ENCODE data around the gene DESI2. TPM values are rescaled to one million over a fixed set of nuclear protein-coding genes. Genes with fewer than 3 reads are reported as not detected.
"Not testable (repeated sequence)": the region's sequence is repeated elsewhere in the genome, so short reads cannot be mapped to it uniquely, and the experiment has no call there.

Gene DESI2
- total and polyA plus RNA-seq, 2 donors (not counting 1 experiment from before 2014, with no cell fraction given): 40.2 to 47.2 TPM

DNA sequence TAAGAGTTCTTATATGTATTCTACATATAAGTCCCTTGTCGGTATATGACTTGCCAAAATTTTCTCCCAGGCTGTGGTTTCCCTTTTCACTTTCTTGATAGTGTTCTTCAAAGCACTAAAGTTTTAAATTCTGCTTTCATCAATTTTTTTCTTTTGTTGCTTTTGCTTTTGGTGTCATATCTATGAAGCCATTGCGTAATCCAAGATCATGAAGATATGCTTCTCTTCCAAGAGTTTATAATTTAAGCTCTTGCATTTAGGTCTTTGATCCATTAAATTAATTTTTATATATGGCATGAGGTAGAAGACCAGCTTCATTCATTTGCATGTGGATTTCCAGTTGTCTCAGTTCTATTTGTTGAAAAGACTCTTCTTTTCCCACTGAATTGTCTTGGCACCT, 22.2 kb downstream of the DESI2 start:
- peak in 1 of 2 donors; percentile 19 for DNase-seq (ENCODE audit: low read depth in 2 of 2)
- Histone ChIP-seq H3K27ac (ENCODE audit: insufficient read depth, low read length) (no peak overlapping the region), H3K9me3 (ENCODE audit: control insufficient read depth, insufficient read depth, low read depth, low read length) (no peaks in the 10 kb centered on the region)

DNA sequence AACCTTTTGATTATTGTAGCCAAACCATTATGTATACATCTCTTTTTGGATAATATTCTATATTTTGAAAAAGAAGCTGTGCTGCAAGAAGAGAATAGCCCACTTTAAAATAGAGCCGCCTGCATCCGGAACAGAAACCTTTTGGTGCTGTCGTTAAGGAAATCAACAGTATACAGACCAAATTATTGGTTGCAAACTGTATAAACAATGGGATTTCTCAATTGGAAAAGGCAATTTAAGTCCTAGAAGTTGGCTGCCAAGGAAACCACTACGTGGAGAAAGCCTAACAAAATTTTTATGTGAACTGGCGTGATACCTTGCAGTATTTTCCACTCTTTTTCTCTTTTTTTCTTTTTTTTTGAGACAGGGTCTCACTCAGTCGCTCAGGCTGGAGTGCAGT, 25.8 kb downstream of the DESI2 start:
- H3K4me3 ChIP-seq (replicated peaks in 1 of 4; ENCODE audit: control extremely low read depth in 1 of 4, insufficient read depth in 1 of 4, low read depth in 3 of 4, low read length in 4 of 4): peak overlapping the region in 1 of 4 experiments; percentile 8
- no peak overlapping the region for H3K27ac ChIP-seq (ENCODE audit: insufficient read depth, low read length)
- no peak overlapping the region for H2AFZ ChIP-seq (ENCODE audit: low read length)
- peaks cover 2% of the 10 kb centered on the region for H3K79me2 ChIP-seq (ENCODE audit: control insufficient read depth, insufficient read depth, low read length)
- no peaks in the 10 kb centered on the region for H3K4me1 ChIP-seq (ENCODE audit: control insufficient read depth, extremely low read depth, insufficient read depth, low read length)
- no peaks in the 10 kb centered on the region for H3K9me3 ChIP-seq (ENCODE audit: control insufficient read depth, insufficient read depth, low read depth, low read length)
- no peaks in the 10 kb centered on the region for H3K27me3 ChIP-seq (ENCODE audit: control insufficient read depth, insufficient read depth, low read length)
- no peaks in the 10 kb centered on the region for H3K36me3 ChIP-seq (ENCODE audit: control insufficient read depth, insufficient read depth, low read length)
- H3K4me2 ChIP-seq (ENCODE audit: extremely low read depth, insufficient read depth, low read length): no peak overlapping the region
- no peaks in the 10 kb centered on the region for H4K20me1 ChIP-seq (ENCODE audit: control insufficient read depth, extremely low read depth, insufficient read depth, low read length)
- DNase-seq (ENCODE audit: low read depth in 2 of 2): peak in 1 of 2 donors; percentile 61
- no peak overlapping the region for H3K9ac ChIP-seq (ENCODE audit: insufficient read depth, low read length)
- TF ChIP-seq CTCF (conservative IDR thresholded peaks at IDR 0.05 in 1 of 2, IDR thresholded peaks at IDR 0.05 in 1 of 2; ENCODE audit: low read depth in 1 of 2, low read length in 2 of 2): no peak
- TF ChIP-seq EZH2 (IDR thresholded peaks at IDR 0.05; ENCODE audit: low read length, missing control alignments): no peak

More for the DNA sequence above, 22.2 kb downstream of the DESI2 start:
- Histone ChIP-seq H3K4me2 (ENCODE audit: extremely low read depth, insufficient read depth, low read length) (no peak overlapping the region), H3K36me3 (ENCODE audit: control insufficient read depth, insufficient read depth, low read length) (no peaks in the 10 kb centered on the region), H3K4me1 (ENCODE audit: control insufficient read depth, extremely low read depth, insufficient read depth, low read length) (peaks cover 3% of the 10 kb centered on the region), H2AFZ (ENCODE audit: low read length) (no peak overlapping the region), H3K27me3 (ENCODE audit: control insufficient read depth, insufficient read depth, low read length) (no peaks in the 10 kb centered on the region), H3K4me3 (replicated peaks in 1 of 4; ENCODE audit: control extremely low read depth in 1 of 4, insufficient read depth in 1 of 4, low read depth in 3 of 4, low read length in 4 of 4) (no peak overlapping the region), H3K9ac (ENCODE audit: insufficient read depth, low read length) (no peak overlapping the region), H3K79me2 (ENCODE audit: control insufficient read depth, insufficient read depth, low read length) (peaks cover 2% of the 10 kb centered on the region), H4K20me1 (ENCODE audit: control insufficient read depth, extremely low read depth, insufficient read depth, low read length) (no peaks in the 10 kb centered on the region)
- no peak for TF ChIP-seq CTCF (conservative IDR thresholded peaks at IDR 0.05 in 1 of 2, IDR thresholded peaks at IDR 0.05 in 1 of 2; ENCODE audit: low read depth in 1 of 2, low read length in 2 of 2)
- no peak for TF ChIP-seq EZH2 (IDR thresholded peaks at IDR 0.05; ENCODE audit: low read length, missing control alignments)

DNA sequence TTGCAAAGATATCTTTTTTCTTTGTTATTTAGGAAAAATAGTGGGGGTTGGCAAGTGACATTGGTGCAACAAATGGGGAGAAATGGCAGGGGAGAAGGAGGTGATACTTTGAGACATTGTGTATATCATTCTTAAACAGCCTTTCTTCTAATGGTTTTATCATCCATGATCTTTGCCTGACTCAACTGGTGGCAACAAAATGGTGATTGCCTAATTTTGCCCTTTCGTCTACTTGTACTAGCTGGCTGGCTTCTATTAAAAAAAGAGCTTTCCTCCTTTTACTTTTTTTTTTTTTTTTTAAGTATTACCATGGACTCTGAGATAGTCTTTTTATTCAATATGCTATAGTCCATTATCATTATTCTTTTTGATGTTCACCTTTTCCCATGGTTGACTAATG, 27.7 kb downstream of the DESI2 start:
- no peaks in the 10 kb centered on the region for H3K4me1 ChIP-seq (ENCODE audit: control insufficient read depth, extremely low read depth, insufficient read depth, low read length)
- H3K36me3 ChIP-seq (ENCODE audit: control insufficient read depth, insufficient read depth, low read length): no peaks in the 10 kb centered on the region
- H3K4me3 ChIP-seq (replicated peaks in 1 of 4; ENCODE audit: control extremely low read depth in 1 of 4, insufficient read depth in 1 of 4, low read depth in 3 of 4, low read length in 4 of 4): no peak overlapping the region
- no peaks in the 10 kb centered on the region for H3K27me3 ChIP-seq (ENCODE audit: control insufficient read depth, insufficient read depth, low read length)
- no peaks in the 10 kb centered on the region for H4K20me1 ChIP-seq (ENCODE audit: control insufficient read depth, extremely low read depth, insufficient read depth, low read length)
- H3K79me2 ChIP-seq (ENCODE audit: control insufficient read depth, insufficient read depth, low read length): peaks cover 2% of the 10 kb centered on the region
- no peak overlapping the region for H3K27ac ChIP-seq (ENCODE audit: insufficient read depth, low read length)
- no peak overlapping the region for H2AFZ ChIP-seq (ENCODE audit: low read length)
- H3K4me2 ChIP-seq (ENCODE audit: extremely low read depth, insufficient read depth, low read length): no peak overlapping the region
- DNase-seq (ENCODE audit: low read depth in 2 of 2): peak in 1 of 2 donors; percentile 36
- no peak for TF ChIP-seq CTCF (conservative IDR thresholded peaks at IDR 0.05 in 1 of 2, IDR thresholded peaks at IDR 0.05 in 1 of 2; ENCODE audit: low read depth in 1 of 2, low read length in 2 of 2)
- TF ChIP-seq EZH2 (IDR thresholded peaks at IDR 0.05; ENCODE audit: low read length, missing control alignments): no peak
- no peak overlapping the region for H3K9ac ChIP-seq (ENCODE audit: insufficient read depth, low read length)
- no peaks in the 10 kb centered on the region for H3K9me3 ChIP-seq (ENCODE audit: control insufficient read depth, insufficient read depth, low read depth, low read length)

DNA sequence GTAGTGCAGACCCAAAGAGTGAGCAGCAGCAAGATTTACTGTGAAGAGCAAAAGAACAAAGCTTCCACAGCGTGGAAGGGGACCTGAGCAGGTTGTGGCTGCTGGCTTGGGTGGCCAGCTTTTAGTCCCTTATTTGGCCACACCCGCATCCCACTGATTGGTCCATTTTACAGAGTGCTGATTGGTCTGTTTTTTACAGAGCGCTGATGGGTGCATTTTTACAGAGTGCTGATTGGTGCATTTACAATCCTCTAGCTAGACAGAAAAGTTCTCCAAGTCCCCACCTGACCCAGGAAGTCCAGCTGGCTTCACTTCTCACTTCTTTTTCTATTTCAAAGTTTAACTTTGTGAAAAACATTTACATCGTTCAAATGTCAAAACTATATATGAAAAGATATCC, 29.2 kb downstream of the DESI2 start:
- not testable (repeated sequence) for H4K20me1 ChIP-seq (ENCODE audit: control insufficient read depth, extremely low read depth, insufficient read depth, low read length); H3K27me3 ChIP-seq (ENCODE audit: control insufficient read depth, insufficient read depth, low read length); H3K79me2 ChIP-seq (ENCODE audit: control insufficient read depth, insufficient read depth, low read length)

More for the DNA sequence above, 29.2 kb downstream of the DESI2 start:
- not testable (repeated sequence) for H3K9ac ChIP-seq (ENCODE audit: insufficient read depth, low read length); H3K27ac ChIP-seq (ENCODE audit: insufficient read depth, low read length); DNase-seq (ENCODE audit: low read depth in 2 of 2); H3K36me3 ChIP-seq (ENCODE audit: control insufficient read depth, insufficient read depth, low read length); H3K4me2 ChIP-seq (ENCODE audit: extremely low read depth, insufficient read depth, low read length); H3K4me1 ChIP-seq (ENCODE audit: control insufficient read depth, extremely low read depth, insufficient read depth, low read length); H3K4me3 ChIP-seq (replicated peaks in 1 of 4; ENCODE audit: control extremely low read depth in 1 of 4, insufficient read depth in 1 of 4, low read depth in 3 of 4, low read length in 4 of 4); H3K9me3 ChIP-seq (ENCODE audit: control insufficient read depth, insufficient read depth, low read depth, low read length); H2AFZ ChIP-seq (ENCODE audit: low read length)

Data from fibroblast of lung (primary cell).